Measurements from ENCODE around the gene MAGEB5.
"Not testable (repeated sequence)": the region's sequence is repeated elsewhere in the genome, so short reads cannot be mapped to it uniquely, and the experiment has no call there.

Gene MAGEB5, protein sequence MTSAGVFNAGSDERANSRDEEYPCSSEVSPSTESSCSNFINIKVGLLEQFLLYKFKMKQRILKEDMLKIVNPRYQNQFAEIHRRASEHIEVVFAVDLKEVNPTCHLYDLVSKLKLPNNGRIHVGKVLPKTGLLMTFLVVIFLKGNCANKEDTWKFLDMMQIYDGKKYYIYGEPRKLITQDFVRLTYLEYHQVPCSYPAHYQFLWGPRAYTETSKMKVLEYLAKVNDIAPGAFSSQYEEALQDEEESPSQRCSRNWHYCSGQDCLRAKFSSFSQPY

DNA sequence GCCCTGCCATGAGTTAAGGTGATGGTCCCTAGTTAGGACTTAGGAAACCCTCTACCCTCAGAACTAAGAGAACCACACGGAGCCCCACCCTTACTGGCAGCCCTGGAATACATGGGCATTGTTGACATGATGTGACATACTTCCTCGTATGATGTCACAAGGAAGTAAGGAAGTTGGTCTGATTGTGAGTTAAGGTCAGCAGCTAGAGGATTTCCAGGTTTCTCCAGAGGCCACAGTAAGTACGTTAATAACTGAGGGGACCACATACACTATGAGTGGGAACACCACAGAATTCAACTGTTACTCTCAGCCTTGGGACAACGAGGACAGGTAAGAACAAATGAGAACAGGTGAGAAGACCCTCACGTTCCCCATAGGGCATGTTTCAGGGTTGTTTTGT lies at the start of gene MAGEB5:
Gene MAGEB5 (plus strand): TSS at position 301 of the 400 bp plus-strand sequence. CDS start 1,133 bp downstream, outside the sequence.
- H3K4me3 ChIP-seq (ENCODE audit: low read length) = no peak within 1 kb of the TSS
- TF ChIP-seq, protein P1, sequence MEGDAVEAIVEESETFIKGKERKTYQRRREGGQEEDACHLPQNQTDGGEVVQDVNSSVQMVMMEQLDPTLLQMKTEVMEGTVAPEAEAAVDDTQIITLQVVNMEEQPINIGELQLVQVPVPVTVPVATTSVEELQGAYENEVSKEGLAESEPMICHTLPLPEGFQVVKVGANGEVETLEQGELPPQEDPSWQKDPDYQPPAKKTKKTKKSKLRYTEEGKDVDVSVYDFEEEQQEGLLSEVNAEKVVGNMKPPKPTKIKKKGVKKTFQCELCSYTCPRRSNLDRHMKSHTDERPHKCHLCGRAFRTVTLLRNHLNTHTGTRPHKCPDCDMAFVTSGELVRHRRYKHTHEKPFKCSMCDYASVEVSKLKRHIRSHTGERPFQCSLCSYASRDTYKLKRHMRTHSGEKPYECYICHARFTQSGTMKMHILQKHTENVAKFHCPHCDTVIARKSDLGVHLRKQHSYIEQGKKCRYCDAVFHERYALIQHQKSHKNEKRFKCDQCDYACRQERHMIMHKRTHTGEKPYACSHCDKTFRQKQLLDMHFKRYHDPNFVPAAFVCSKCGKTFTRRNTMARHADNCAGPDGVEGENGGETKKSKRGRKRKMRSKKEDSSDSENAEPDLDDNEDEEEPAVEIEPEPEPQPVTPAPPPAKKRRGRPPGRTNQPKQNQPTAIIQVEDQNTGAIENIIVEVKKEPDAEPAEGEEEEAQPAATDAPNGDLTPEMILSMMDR (conservative IDR thresholded peaks at IDR 0.05; ENCODE audit: low read length) = no peak
- DNase-seq (ENCODE audit: low read depth) = no peak

DNA sequence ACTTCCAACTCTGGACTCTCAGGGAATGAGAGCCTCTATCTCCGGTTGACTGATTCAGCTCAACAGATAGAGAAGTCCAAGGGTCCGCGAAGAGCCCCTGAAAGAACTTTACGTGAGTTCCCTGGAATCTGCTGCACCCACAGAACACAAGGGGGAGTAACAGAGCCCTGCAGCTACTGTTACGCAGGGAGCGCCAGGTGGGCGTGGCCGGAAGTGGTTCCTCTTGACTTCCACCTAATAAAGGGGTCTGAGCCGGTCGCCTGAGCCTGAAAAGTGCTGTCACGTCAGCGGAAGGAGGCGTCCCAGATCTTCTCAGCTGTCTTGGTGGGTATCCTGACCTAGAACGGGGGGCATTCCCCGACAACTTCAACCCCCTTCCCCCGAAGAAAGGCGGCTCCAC lies 23.8 kb upstream of the MAGEB5 start, which contains the start of gene MAGEB6:
Gene MAGEB6 (plus strand): TSS at position 237 of the 400 bp plus-strand sequence. CDS start 1,407 bp downstream, outside the sequence.
- no peak within 1 kb of the TSS for H3K4me3 ChIP-seq (ENCODE audit: low read length)
- TF ChIP-seq, protein P1 (conservative IDR thresholded peaks at IDR 0.05; ENCODE audit: low read length) = no peak
- no peak for DNase-seq (ENCODE audit: low read depth)

DNA sequence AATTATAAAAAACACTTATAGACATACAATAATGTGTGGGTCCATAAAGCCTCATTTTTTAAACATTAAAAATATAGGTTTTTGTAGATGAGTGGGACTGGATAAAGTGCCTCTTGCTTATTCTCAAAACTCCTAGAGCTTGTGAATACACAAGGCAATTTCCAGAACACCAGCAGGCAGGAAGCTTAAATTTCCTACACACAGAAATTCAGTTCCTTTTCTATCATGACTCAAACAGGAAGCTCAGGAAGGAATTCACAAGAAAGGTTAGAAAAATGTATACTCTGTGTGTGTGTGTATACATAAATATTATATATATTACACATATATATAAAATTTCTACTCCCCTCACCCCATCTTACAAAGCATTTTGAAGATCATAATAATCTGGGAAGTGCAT lies 12.4 kb upstream of the MAGEB5 start:
- TF ChIP-seq, protein P1 (conservative IDR thresholded peaks at IDR 0.05; ENCODE audit: low read length) = no peak
- no peak overlapping the region for H3K4me3 ChIP-seq (ENCODE audit: low read length)
- no peak for DNase-seq (ENCODE audit: low read depth)

DNA sequence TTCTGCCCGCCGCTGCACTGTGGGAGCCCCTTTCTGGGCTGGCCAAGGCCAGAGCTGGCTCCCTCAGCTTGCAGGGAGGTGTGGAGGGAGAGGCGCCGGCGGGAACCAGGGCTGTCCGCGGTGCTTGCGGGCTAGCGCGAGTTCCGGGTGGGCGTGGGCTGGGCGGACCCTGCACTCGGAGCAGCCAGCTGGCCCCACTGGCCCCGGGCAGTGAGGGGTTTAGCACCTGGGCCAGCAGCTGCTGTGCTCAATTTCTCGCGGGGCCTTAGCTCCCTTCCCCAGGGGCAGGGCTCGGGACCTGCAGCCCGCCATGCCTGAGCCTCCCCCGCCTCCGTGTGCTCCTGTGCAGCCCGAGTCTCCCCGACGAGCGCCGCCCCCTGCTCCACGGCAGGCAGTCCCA lies 11.3 kb upstream of the MAGEB5 start:
- not testable (repeated sequence) for DNase-seq (ENCODE audit: low read depth); H3K4me3 ChIP-seq (ENCODE audit: low read length)

DNA sequence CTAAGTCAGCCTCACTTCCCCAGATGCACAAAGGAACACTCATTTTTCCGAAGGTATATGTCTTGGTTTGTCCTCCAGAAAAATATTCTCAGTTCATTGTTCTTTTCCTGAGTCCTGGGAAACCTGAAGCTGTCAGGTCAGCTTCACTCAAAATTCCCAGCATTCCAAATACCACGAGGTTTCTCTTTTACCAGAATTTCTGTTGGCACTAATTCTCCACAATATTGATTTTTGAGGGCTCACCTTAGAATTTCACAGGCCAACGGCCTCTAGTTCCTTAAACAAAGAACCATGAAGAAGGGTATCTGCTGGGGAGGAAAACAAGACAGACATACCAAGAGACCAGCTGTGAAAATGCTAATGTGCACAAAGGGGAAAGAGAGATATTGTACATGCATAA lies 8.0 kb upstream of the MAGEB5 start:
- no peak for DNase-seq (ENCODE audit: low read depth)
- no peak overlapping the region for H3K4me3 ChIP-seq (ENCODE audit: low read length)
- TF ChIP-seq, protein P1 (conservative IDR thresholded peaks at IDR 0.05; ENCODE audit: low read length) = no peak

DNA sequence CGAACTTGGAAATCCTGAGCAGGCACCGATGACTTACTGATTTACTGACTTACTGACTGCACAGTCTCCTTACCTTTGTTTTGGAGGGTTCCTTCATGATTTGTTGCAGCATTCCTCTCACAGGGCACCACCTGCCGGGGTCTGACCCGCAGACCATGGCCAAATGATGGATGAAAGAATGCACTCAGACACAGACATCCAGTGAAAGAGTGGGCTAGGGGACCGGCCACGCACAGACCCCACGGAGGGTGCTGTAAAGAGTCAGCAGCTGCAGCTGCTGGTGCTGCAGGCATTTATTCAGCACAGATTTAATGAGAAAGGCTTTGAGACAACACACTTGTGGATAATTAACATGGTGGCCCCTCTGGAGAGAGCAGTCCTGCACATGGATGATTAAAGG lies 3.4 kb downstream of the MAGEB5 start:
- no peak for DNase-seq (ENCODE audit: low read depth)
- H3K4me3 ChIP-seq (ENCODE audit: low read length) = no peak overlapping the region
- TF ChIP-seq, protein P1 (conservative IDR thresholded peaks at IDR 0.05; ENCODE audit: low read length) = no peak

DNA sequence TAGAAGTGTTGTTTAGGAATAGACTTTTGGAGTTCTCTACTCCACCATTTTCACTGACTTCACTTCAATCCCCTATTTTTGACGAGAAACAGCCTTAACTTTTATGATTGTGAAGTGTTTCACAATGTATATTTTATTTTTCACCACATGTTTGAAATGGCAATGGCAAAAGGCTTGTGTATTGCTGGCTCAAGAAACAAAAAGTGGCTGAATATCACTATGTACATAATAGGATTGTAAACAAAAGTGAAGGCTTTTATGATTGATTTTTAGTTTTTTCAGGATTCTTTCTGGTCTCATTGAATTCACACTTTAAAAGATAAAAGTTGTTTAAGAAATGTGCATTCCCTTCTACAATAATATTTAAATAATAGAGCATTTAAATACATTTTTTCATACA lies 18.2 kb downstream of the MAGEB5 start:
- DNase-seq (ENCODE audit: low read depth) = no peak
- H3K4me3 ChIP-seq (ENCODE audit: low read length) = no peak overlapping the region
- TF ChIP-seq, protein P1 (conservative IDR thresholded peaks at IDR 0.05; ENCODE audit: low read length) = no peak

Data from AG10803 (cell line).